PC-3 (cell line): ENCODE measurements around the gene MYO18A. TPM values are rescaled to one million over a fixed set of nuclear protein-coding genes. Genes with fewer than 3 reads are reported as not detected.
A peak's percentile ranks its signal among the peaks of the same experiment; 100 is the strongest.

Experiments used
- ATAC-seq: fragments of 200-7000 bp; cut with Tn5 transposase; 2 replicates; pipeline ENCODE4 v1.9.1; 2020; ENCODE audit warnings: mild to moderate bottlenecking, moderate library complexity
- BruUV-seq: library from RNA; stranded (reverse); fragments of 400-500 nt; replicated peaks from 2 replicates; lab custom pipeline; 2021; lab: Mats Ljungman, UMichigan
- CTCF ChIA-PET: fragments of 300-600 bp; sonication (Branson Sonifier 250); formaldehyde crosslinking; loops from one replicate; lab custom pipeline; 2022; ENCODE audit warnings: antibody characterized with exemption; lab: Charles Lee
- POLR2A ChIA-PET: fragments of 300-600 bp; sonication (Branson Sonifier 250); formaldehyde crosslinking; loops from one replicate; lab custom pipeline; 2022; ENCODE audit warnings: antibody characterized with exemption; ENCODE audit not compliant: unreplicated experiment; lab: Charles Lee
- DNase-seq: peaks from one replicate; pipeline ENCODE4 v3.0.0-alpha.2; 2015
- H2AFZ ChIP-seq: fragments of 300-600 bp; sonication (generic); 2 replicates; pipeline ENCODE4 v1.6.0; 2016; ENCODE audit warnings: antibody characterized with exemption, low read length
- H3F3A ChIP-seq: fragments of 300-600 bp; sonication (generic); one replicate; pipeline ENCODE4 v1.6.0; 2017; ENCODE audit warnings: antibody characterized with exemption, low read length, control low read depth, mild to moderate bottlenecking; ENCODE audit not compliant: unreplicated experiment
- H3K27ac ChIP-seq: fragments of 300-600 bp; sonication (generic); 2 replicates; pipeline ENCODE4 v1.5.1; 2016; ENCODE audit warnings: mild to moderate bottlenecking, low read length
- H3K27me3 ChIP-seq: fragments of 300-600 bp; sonication (generic); 2 replicates; pipeline ENCODE4 v1.6.1; 2016; ENCODE audit warnings: low read length, mixed read lengths
- H3K36me3 ChIP-seq: fragments of 300-600 bp; sonication (generic); 2 replicates; pipeline ENCODE4 v1.6.1; 2016; ENCODE audit warnings: low read depth, mixed run types, low read length, mixed read lengths
- H3K4me1 ChIP-seq: fragments of 300-600 bp; sonication (generic); 2 replicates; pipeline ENCODE4 v1.5.1; 2016; ENCODE audit warnings: low read length; ENCODE audit not compliant: insufficient read depth
- H3K4me2 ChIP-seq: fragments of 300-600 bp; sonication (generic); 2 replicates; pipeline ENCODE4 v1.6.0; 2016; ENCODE audit warnings: low read length
- H3K4me3 ChIP-seq: fragments of 300-600 bp; sonication (generic); 2 replicates; pipeline ENCODE4 v1.5.1; 2016; ENCODE audit warnings: mild to moderate bottlenecking, low read length, mixed read lengths
- H3K79me2 ChIP-seq: fragments of 300-600 bp; sonication (generic); 2 replicates; pipeline ENCODE4 v1.6.1; 2017; ENCODE audit warnings: low read length, mixed read lengths
- H3K9ac ChIP-seq: fragments of 300-600 bp; sonication (generic); 2 replicates; pipeline ENCODE4 v1.6.0; 2016; ENCODE audit warnings: mild to moderate bottlenecking, low read length
- H3K9me2 ChIP-seq: fragments of 300-600 bp; sonication (generic); replicated peaks from 2 replicates; pipeline ENCODE4 v1.6.1; 2016; ENCODE audit warnings: mixed run types, low read length, mixed read lengths
- H3K9me3 ChIP-seq: fragments of 300-600 bp; sonication (generic); 2 replicates; pipeline ENCODE4 v1.6.1; 2016; ENCODE audit warnings: low read length, mixed read lengths
- H4K20me1 ChIP-seq: fragments of 300-600 bp; sonication (generic); 2 replicates; pipeline ENCODE4 v1.6.1; 2016; ENCODE audit warnings: low read length, mixed read lengths
- EZH2 ChIP-seq: fragments of 300-600 bp; sonication (generic); IDR thresholded peaks from one replicate; pipeline ENCODE4 v1.6.1; 2017; ENCODE audit warnings: antibody characterized with exemption, mild to moderate bottlenecking, low read length; ENCODE audit not compliant: unreplicated experiment
- EZH2phosphoT487 ChIP-seq: fragments of 300-600 bp; sonication (generic); IDR thresholded peaks from 2 replicates; pipeline ENCODE4 v1.6.1; 2018; ENCODE audit warnings: mild to moderate bottlenecking, antibody characterized with exemption, low read length, borderline replicate concordance
- intact Hi-C: fragments of 100-400 bp; cut with micrococcal nuclease; formaldehyde crosslinking; loops from 2 replicates; pipeline ENCODE4 v1.9.0; 2023
- total RNA-seq: library from RNA; depleted of rRNA; stranded (reverse); fragments of >200 nt; gene quantifications from 2 replicates; pipeline ENCODE4 v1.2.3, GENCODE V29; 2014
- TF ChIP-seq, protein P1 (sequence below): fragments of 300-600 bp; sonication (generic); conservative IDR thresholded peaks from 2 replicates; pipeline ENCODE4 v1.5.1; 2017; ENCODE audit warnings: antibody characterized with exemption, low read depth, mild to moderate bottlenecking, low read length

The MYO18A gene
- total RNA-seq, 1 experiment from 2014 or later, result 28.0 TPM

- H3K4me3 ChIP-seq, result no peak overlapping the region
- no peak overlapping the region for H3K27ac ChIP-seq
- H3K27me3 ChIP-seq, result no peaks in the 10 kb centered on the region
- 0 out of 2 replicates have a peak overlapping the region, but pooled peaks have one; percentile 11 for H2AFZ ChIP-seq
- no peak for TF ChIP-seq EZH2
- TF ChIP-seq, protein P1, sequence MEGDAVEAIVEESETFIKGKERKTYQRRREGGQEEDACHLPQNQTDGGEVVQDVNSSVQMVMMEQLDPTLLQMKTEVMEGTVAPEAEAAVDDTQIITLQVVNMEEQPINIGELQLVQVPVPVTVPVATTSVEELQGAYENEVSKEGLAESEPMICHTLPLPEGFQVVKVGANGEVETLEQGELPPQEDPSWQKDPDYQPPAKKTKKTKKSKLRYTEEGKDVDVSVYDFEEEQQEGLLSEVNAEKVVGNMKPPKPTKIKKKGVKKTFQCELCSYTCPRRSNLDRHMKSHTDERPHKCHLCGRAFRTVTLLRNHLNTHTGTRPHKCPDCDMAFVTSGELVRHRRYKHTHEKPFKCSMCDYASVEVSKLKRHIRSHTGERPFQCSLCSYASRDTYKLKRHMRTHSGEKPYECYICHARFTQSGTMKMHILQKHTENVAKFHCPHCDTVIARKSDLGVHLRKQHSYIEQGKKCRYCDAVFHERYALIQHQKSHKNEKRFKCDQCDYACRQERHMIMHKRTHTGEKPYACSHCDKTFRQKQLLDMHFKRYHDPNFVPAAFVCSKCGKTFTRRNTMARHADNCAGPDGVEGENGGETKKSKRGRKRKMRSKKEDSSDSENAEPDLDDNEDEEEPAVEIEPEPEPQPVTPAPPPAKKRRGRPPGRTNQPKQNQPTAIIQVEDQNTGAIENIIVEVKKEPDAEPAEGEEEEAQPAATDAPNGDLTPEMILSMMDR, result peak; percentile 80
- no peak for TF ChIP-seq EZH2phosphoT487
- CTCF ChIA-PET, result interaction anchor here (1.3 to 1.6 kb wide), 2 partner anchors 12 to 146 kb away, joined by 4 to 37 read pairs; no protein-coding TSS in a partner anchor
- H4K20me1 ChIP-seq, result no peaks in the 10 kb centered on the region
- no TSS peak for BruUV-seq
- DNase-seq (peak; percentile 60), ATAC-seq (peak; percentile 67)
- POLR2A ChIA-PET, result interaction anchor here (0.5 kb wide), 1 partner anchor 68 kb away, joined by 6 read pairs; the partner anchor contains the start of gene MYO18A
- H3K9ac ChIP-seq, result no peak overlapping the region
- no peaks in the 10 kb centered on the region; the same call in 1 of the 2 replicates for H3K36me3 ChIP-seq
- no peak overlapping the region for H3K4me2 ChIP-seq
- no peaks in the 10 kb centered on the region for H3K79me2 ChIP-seq
- H3F3A ChIP-seq, result no peaks in the 10 kb centered on the region
- intact Hi-C loops, result loop anchor here (1.0 kb wide), 1 partner anchor 147 kb away; no protein-coding TSS in a partner anchor
- peaks cover 14% of the 10 kb centered on the region for H3K4me1 ChIP-seq
- H3K9me2 ChIP-seq, result no peaks in the 10 kb centered on the region
- no peaks in the 10 kb centered on the region for H3K9me3 ChIP-seq
Observed at GRCh38 chr17:29111816-29112499, 68.2 kb downstream of the MYO18A start.

DNA sequence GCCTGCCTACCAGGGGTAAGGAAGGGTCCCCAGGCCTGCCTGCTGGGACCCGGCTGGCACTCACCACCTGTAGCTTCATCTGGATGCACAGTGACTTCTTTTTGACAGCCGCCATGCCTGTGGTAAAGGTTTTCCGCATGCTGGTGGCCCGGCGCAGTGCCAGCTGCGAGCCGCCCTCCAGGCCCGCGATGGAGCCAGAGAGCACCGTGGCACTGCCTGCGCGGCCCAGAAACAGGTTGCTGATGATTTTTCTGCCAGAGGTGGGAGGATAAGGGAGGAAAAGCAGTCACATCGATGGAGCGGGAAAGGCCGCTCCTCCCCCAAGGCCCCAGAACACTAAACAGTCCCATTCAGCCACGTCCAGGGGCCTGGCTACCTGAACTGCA is 69.8 kb downstream of the MYO18A start:
- no peaks in the 10 kb centered on the region for H3K9me3 ChIP-seq
- no peak overlapping the region for H3K9ac ChIP-seq
- H3K4me1 ChIP-seq, result peaks cover 14% of the 10 kb centered on the region
- H4K20me1 ChIP-seq, result no peaks in the 10 kb centered on the region
- no peak overlapping the region for H3K27ac ChIP-seq
- no peak overlapping the region for H2AFZ ChIP-seq
- no peaks in the 10 kb centered on the region for H3K36me3 ChIP-seq
- no peak overlapping the region for H3K4me2 ChIP-seq
- BruUV-seq, result no TSS peak
- H3K27me3 ChIP-seq, result no peaks in the 10 kb centered on the region
- ChIA-PET CTCF (interaction anchor here (1.0 kb wide), 1 partner anchor 145 kb away, joined by 4 read pairs; no protein-coding TSS in a partner anchor), POLR2A (interaction anchor here (0.5 kb wide), 1 partner anchor 184 kb away, joined by 3 read pairs; the partner anchor contains the start of gene NUFIP2)
- ATAC-seq (no peak), DNase-seq (no peak)
- H3K9me2 ChIP-seq, result no peaks in the 10 kb centered on the region
- H3K79me2 ChIP-seq, result no peaks in the 10 kb centered on the region
- H3K4me3 ChIP-seq, result no peak overlapping the region
- intact Hi-C loops, result no loop called here
- no peak for TF ChIP-seq EZH2
- H3F3A ChIP-seq, result no peaks in the 10 kb centered on the region

- H3K9me2 ChIP-seq, result no peaks in the 10 kb centered on the region
- TF ChIP-seq, protein P1, result no peak
- no peak for TF ChIP-seq EZH2phosphoT487
- TF ChIP-seq EZH2, result no peak
- H3K36me3 ChIP-seq, result no peaks in the 10 kb centered on the region
- ATAC-seq (no peak), DNase-seq (no peak)
- H3K4me3 ChIP-seq, result no peak overlapping the region
- H3F3A ChIP-seq, result no peaks in the 10 kb centered on the region
- H3K27ac ChIP-seq, result no peak overlapping the region
- ChIA-PET POLR2A (interaction anchor here (0.5 to 0.7 kb wide), 2 partner anchors 54 to 184 kb away, joined by 3 to 6 read pairs; partner anchors contain the start of gene NUFIP2), CTCF (interaction anchor here (0.6 to 1.0 kb wide), 2 partner anchors 144 to 243 kb away, joined by 4 to 5 read pairs; no protein-coding TSS in a partner anchor)
- no peak overlapping the region for H3K9ac ChIP-seq
- H3K79me2 ChIP-seq, result no peaks in the 10 kb centered on the region
- intact Hi-C loops, result no loop called here
- no peaks in the 10 kb centered on the region for H3K27me3 ChIP-seq
- H2AFZ ChIP-seq, result no peak overlapping the region
- no peak overlapping the region for H3K4me2 ChIP-seq
- H4K20me1 ChIP-seq, result no peaks in the 10 kb centered on the region
- BruUV-seq, result no TSS peak
- no peaks in the 10 kb centered on the region for H3K9me3 ChIP-seq
- H3K4me1 ChIP-seq, result peaks cover 14% of the 10 kb centered on the region
Observed at GRCh38 chr17:29109477-29110371, 70.5 kb downstream of the MYO18A start.
